Effector memory CD8-positive, alpha-beta T cell (primary cell): ENCODE results near the gene CARD6.
"Not testable (repeated sequence)": the region's sequence is repeated elsewhere in the genome, so short reads cannot be mapped to it uniquely, and the experiment has no call there.

ENCODE experiments used
- ATAC-seq: fragments of 150-1000 bp; cut with Tn5 transposase; replicated peaks from 2 replicates; pipeline ENCODE4 v1.10.0; 2021; ENCODE audit warnings: mild to moderate bottlenecking, moderate library complexity
- DNase-seq, 3 experiments: peaks; one replicate each; pipeline ENCODE4 v3.0.0; 2021
- H3K27ac Mint-ChIP-seq, 2 donors: one replicate each; pipeline ENCODE4 v1.8.0; 2022; ENCODE audit warnings: mild to moderate bottlenecking in 2 of 2, mixed read lengths in 2 of 2, moderate library complexity in 2 of 2
- H3K27me3 Mint-ChIP-seq, 2 donors: one replicate each; pipeline ENCODE4 v1.8.0; 2022; ENCODE audit warnings: mixed read lengths in 2 of 2
- H3K36me3 Mint-ChIP-seq: one replicate; pipeline ENCODE4 v1.8.0; 2022; ENCODE audit warnings: mild to moderate bottlenecking, moderate library complexity, mixed read lengths; ENCODE audit not compliant: insufficient read depth
- H3K4me1 Mint-ChIP-seq, 2 donors: one replicate each; pipeline ENCODE4 v1.8.0; 2022; ENCODE audit warnings: low read depth in 2 of 2, mixed read lengths in 2 of 2
- H3K4me3 Mint-ChIP-seq, 2 donors: one replicate each; pipeline ENCODE4 v1.8.0; 2022; ENCODE audit warnings: mild to moderate bottlenecking in 2 of 2, mixed read lengths in 2 of 2, moderate library complexity in 2 of 2
- H3K9me3 Mint-ChIP-seq, 2 donors: one replicate each; pipeline ENCODE4 v1.8.0; 2022; ENCODE audit warnings: mixed read lengths in 2 of 2

CARD6 gene

GRCh38 chr5:40812125-40812524, 29.0 kb upstream of the CARD6 start:
- Mint-ChIP-seq H3K9me3 (no peaks in the 10 kb centered on the region), H3K4me1 (no peaks in the 10 kb centered on the region), H3K27me3 (no peaks in the 10 kb centered on the region), H3K4me3 (no peak overlapping the region), H3K36me3 (no peaks in the 10 kb centered on the region), H3K27ac (no peak overlapping the region)
- ATAC-seq, result no peak
- DNase-seq, result no peak

- Mint-ChIP-seq H3K9me3 (no peaks in the 10 kb centered on the region), H3K4me1 (no peaks in the 10 kb centered on the region), H3K27ac (no peak overlapping the region), H3K36me3 (no peaks in the 10 kb centered on the region), H3K27me3 (no peaks in the 10 kb centered on the region), H3K4me3 (no peak overlapping the region)
- ATAC-seq (no peak), DNase-seq (no peak)
Measured at GRCh38 chr5:40813698-40814281, 27.4 kb upstream of the CARD6 start.

GRCh38 chr5:40823459-40823858, 17.7 kb upstream of the CARD6 start:
- Mint-ChIP-seq H3K4me3 (no peak overlapping the region), H3K36me3 (peaks cover 33% of the 10 kb centered on the region), H3K9me3 (no peaks in the 10 kb centered on the region), H3K27me3 (no peaks in the 10 kb centered on the region), H3K4me1 (peaks cover 0 to 7% of the 10 kb centered on the region in 2 donors), H3K27ac (peak overlapping the region in 1 of 2 donors; percentile 23)
- DNase-seq, result no peak
- ATAC-seq, result no peak

- Mint-ChIP-seq H3K36me3 (peaks cover 54% of the 10 kb centered on the region), H3K27ac (peak overlapping the region in 1 of 2 donors; percentile 26), H3K4me1 (peaks cover 8 to 16% of the 10 kb centered on the region in 2 donors)
- H3K27me3 Mint-ChIP-seq, DNase-seq, ATAC-seq, H3K9me3 Mint-ChIP-seq, H3K4me3 Mint-ChIP-seq: not testable (repeated sequence)
Measured at GRCh38 chr5:40825461-40826043, 15.6 kb upstream of the CARD6 start.

GRCh38 chr5:40826489-40827187, 14.5 kb upstream of the CARD6 start:
- Mint-ChIP-seq H3K27me3 (no peaks in the 10 kb centered on the region), H3K4me1 (peaks cover 8 to 16% of the 10 kb centered on the region in 2 donors), H3K9me3 (no peaks in the 10 kb centered on the region), H3K36me3 (peaks cover 62% of the 10 kb centered on the region), H3K27ac (peak overlapping the region in 1 of 2 donors; percentile 32), H3K4me3 (no peak overlapping the region)
- DNase-seq (no peak), ATAC-seq (no peak)

GRCh38 chr5:40827188-40827977, 13.8 kb upstream of the CARD6 start:
- Mint-ChIP-seq H3K4me1 (peaks cover 15 to 21% of the 10 kb centered on the region in 2 donors), H3K27me3 (no peaks in the 10 kb centered on the region), H3K27ac (peak overlapping the region in 1 of 2 donors; percentile 12), H3K4me3 (no peak overlapping the region), H3K36me3 (peaks cover 69% of the 10 kb centered on the region), H3K9me3 (no peaks in the 10 kb centered on the region)
- DNase-seq (no peak), ATAC-seq (no peak)

DNA sequence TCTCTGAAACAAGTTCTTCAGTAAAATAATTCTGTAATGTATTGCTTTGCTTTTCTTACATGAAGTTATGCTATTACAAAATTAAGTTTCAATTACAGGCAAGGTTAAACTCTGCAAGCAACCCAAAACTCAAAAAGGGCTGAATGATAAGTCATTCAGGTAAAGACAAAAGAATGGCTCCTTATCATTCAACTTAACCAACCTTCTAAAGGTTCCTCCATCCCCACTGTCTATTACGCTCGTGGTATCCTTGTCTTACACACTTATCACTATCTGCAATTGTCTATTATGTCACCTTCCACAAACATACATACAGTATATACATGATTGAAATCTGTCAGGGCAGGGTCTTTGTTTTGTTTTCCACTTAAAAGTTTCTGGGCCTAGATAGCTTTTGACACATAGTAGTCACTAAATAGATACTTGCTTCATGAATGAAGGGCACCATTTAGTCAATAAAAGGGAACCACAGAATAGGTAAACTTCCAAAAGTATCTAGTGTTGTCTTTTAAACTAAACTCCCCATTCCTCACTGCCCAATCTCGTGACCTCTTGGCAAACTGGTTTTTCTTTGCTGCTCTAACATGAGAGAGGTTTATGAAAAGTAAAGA, 13.0 kb upstream of the CARD6 start:
- Mint-ChIP-seq H3K36me3 (peaks cover 73% of the 10 kb centered on the region), H3K9me3 (no peaks in the 10 kb centered on the region), H3K27ac (peak overlapping the region in 1 of 2 donors; percentile 12), H3K27me3 (no peaks in the 10 kb centered on the region), H3K4me1 (peaks cover 22 to 27% of the 10 kb centered on the region in 2 donors), H3K4me3 (no peak overlapping the region)
- DNase-seq (no peak), ATAC-seq (no peak)

DNA sequence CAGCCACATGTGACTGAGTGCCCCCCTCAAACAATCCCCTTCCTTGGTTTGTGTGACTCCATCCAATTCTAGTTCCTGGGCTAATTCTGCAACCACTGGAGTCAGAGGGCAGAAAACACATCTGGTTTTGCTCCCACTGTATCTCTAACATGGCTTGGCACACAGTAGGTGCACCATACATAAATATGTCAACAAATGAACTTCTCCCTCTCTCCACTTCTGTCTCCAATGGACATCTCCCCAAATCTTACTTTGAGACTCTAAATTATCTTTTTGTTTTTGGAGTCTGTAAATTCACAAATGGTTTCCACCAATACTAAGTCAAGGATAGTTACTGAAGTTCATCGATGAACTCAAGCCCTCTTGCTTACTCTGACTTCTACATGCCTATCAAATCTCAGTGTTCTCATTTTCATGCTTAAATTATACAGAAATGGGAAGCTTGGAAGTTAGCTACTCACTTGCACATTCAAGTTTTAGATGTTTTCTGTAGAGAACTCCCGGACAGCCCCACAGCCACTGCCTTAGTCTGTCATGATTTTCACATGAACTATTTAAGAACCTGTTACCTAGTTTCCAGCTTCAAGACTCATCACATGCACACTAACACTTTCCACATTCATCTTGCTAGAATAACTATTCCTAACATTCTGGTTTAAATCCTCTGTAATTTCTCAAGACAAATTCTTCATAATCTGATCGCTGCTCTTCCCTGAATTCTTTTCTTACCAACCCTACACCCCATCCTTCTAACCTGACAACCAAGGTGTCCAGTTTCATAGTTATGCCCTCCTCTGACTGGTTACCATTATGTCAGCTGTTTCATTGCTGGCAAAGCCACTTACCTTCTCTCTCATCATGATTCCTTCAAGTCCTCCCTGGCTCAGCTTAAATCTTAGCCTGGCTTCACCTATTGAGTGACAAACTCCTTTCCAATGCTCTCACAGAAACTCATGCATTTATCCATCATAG, 12.2 kb upstream of the CARD6 start:
- H3K4me1 Mint-ChIP-seq, result peaks cover 27 to 36% of the 10 kb centered on the region in 2 donors
- H3K36me3 Mint-ChIP-seq, result peaks cover 81% of the 10 kb centered on the region
- H3K27ac Mint-ChIP-seq, result peak overlapping the region; percentile 2 to 5
- DNase-seq (no peak), ATAC-seq (no peak)
- H3K9me3 Mint-ChIP-seq, result no peaks in the 10 kb centered on the region
- H3K27me3 Mint-ChIP-seq, result no peaks in the 10 kb centered on the region
- H3K4me3 Mint-ChIP-seq, result no peak overlapping the region

GRCh38 chr5:40829748-40830533, 11.2 kb upstream of the CARD6 start:
- H3K36me3 Mint-ChIP-seq, result peaks cover 91% of the 10 kb centered on the region
- DNase-seq, result no peak
- no peaks in the 10 kb centered on the region for H3K9me3 Mint-ChIP-seq
- peak overlapping the region; percentile 5 to 6 for H3K27ac Mint-ChIP-seq
- peaks cover 34 to 46% of the 10 kb centered on the region in 2 donors for H3K4me1 Mint-ChIP-seq
- H3K27me3 Mint-ChIP-seq, result no peaks in the 10 kb centered on the region
- ATAC-seq, result no peak
- H3K4me3 Mint-ChIP-seq, result no peak overlapping the region

- peak overlapping the region; percentile 7 to 96 for H3K27ac Mint-ChIP-seq
- H3K27me3 Mint-ChIP-seq, result no peaks in the 10 kb centered on the region
- DNase-seq (no peak), ATAC-seq (no peak)
- H3K36me3 Mint-ChIP-seq, result peaks cover 91% of the 10 kb centered on the region
- H3K4me1 Mint-ChIP-seq, result peaks cover 34 to 53% of the 10 kb centered on the region in 2 donors
- H3K9me3 Mint-ChIP-seq, result no peaks in the 10 kb centered on the region
- peak overlapping the region in 1 of 2 donors; percentile 91 for H3K4me3 Mint-ChIP-seq
Measured at GRCh38 chr5:40831346-40832210, 9.6 kb upstream of the CARD6 start.

DNA sequence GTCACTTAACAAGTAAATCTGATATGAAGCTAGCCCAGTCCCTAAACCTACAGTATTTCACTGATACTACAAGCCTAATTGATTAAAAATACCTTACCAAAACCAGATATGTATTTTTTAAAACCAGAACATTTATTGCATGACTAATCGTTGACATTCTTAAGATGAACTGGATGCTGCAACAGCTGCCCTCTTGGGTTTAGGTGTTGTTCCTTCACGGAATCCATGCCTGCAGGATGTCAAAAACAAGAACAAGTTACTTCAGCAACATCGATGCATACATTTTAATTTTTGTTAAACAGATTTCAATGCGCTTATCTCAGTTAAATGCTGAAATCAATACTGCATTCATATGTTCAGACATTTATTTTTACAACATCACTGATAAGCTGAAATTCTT, 8.8 kb upstream of the CARD6 start:
- Mint-ChIP-seq H3K9me3 (no peaks in the 10 kb centered on the region), H3K4me1 (peaks cover 34 to 53% of the 10 kb centered on the region in 2 donors), H3K36me3 (peaks cover 85% of the 10 kb centered on the region), H3K27me3 (no peaks in the 10 kb centered on the region), H3K4me3 (peak overlapping the region; percentile 91 to 96), H3K27ac (peak overlapping the region in 1 of 2 donors; percentile 96)
- no peak for DNase-seq
- no peak for ATAC-seq
